SK-N-SH treated with all-trans-retinoic acid at 6 μM for 48 hours (cell line): ENCODE results near the gene TRIM50.
"Not testable (repeated sequence)": the region's sequence is repeated elsewhere in the genome, so short reads cannot be mapped to it uniquely, and the experiment has no call there.

Experiments
- ATAC-seq: fragments of 200-7000 bp; cut with Tn5 transposase; 3 replicates; pipeline ENCODE4 v1.9.1; 2020; ENCODE audit warnings: mild to moderate bottlenecking, moderate library complexity

TRIM50 gene

GRCh38 chr7:73297706-73298105, 30.2 kb downstream of the TRIM50 start:
- not testable (repeated sequence) for ATAC-seq

DNA sequence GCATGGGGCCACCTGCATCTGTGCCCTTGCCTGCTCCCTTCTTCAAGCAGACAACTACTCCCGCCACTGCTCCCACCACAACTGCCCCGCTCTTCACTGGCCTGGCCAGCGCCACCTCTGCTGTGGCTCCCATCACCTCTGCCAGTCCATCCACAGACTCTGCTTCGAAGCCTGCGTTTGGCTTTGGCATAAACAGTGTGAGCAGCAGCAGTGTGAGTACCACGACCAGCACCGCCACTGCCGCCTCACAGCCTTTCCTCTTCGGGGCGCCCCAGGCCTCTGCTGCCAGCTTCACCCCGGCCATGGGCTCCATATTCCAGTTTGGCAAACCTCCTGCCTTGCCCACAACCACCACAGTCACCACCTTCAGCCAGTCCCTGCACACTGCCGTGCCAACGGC, 30.6 kb downstream of the TRIM50 start:
- not testable (repeated sequence) for ATAC-seq

DNA sequence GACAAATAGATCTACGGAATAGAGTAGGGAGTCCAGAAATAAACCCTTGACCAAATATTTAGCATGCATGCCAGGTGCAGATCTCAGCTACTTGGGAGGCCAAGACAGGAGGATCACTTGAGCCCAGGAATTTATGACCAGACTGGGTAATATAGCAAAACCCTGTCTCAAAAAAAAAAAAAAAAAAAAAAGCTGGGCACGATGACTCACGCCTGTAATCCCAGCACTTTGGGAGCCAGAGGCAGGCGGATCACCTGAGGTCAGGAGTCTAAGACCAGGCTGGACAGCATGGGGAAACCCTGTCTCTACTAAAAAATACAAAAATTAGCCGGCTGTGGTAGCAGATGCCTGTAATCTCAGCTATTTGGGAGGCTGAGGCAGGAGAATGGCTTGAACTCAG, 50.7 kb downstream of the TRIM50 start:
- ATAC-seq: peak; percentile 79

DNA sequence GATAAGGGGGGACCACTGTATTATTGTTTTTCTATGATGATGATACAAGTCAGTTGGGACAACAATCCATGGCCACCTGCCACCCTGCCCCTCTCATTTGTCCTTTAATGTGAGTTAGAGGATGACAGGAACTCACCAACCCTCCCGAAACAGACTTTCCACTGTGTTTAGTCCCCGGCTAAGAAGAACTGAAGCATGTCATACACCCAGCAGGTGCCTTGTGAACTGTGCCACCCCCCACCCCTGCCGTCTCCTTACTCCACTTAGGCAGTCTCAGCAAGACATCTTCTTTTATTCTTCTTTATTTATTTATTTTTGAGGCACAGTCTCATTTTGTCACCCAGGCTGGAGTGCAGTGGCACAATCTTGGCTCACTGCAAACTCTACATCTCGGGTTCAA, 60.1 kb downstream of the TRIM50 start:
- ATAC-seq: not testable (repeated sequence)

DNA sequence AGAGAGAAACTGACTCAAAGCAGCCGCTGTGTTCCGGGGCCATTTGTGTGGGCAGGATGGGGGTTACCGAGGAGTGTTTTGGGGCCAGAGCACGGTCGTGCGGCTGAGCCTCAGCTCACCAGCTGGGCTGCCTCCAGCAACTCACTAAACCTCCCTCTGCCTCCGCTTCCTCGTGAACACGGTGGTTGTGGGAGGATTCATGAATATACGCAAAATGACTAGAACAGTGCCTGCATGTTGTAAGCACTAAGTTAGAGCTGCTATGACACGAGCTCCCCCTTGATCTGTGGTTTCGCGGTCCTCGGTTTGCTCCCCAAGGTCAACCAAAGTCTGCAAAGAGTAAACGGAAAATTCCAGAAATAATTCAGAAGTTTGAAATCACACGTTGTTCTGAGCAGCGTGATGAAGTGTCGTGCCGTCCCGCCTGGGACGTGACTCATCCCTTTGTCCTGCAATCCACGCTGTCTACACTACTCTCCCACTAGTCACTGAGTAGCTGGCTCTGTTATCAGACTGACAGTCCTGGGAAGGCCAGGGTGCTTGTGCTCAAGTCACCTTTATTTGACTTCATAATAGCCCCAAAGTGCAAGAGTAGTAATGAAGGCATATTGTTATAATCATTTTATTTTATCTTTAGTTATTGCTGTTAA, 61.0 kb downstream of the TRIM50 start:
- ATAC-seq: peak; percentile 94
